ENCODE measurements around the gene SCRT2. TPM values are rescaled to one million over a fixed set of nuclear protein-coding genes. Genes with fewer than 3 reads are reported as not detected.
"Not testable (repeated sequence)": the region's sequence is repeated elsewhere in the genome, so short reads cannot be mapped to it uniquely, and the experiment has no call there.

SCRT2 gene
- polyA plus RNA-seq, 3 donors from 2014 or later: not detected

- Mint-ChIP-seq H3K9me3 (no peaks in the 10 kb centered on the region), H3K4me3 (peak overlapping the region in 1 of 5 donors; percentile 28), H3K27ac (peak overlapping the region in 1 of 6 donors; percentile 52), H3K27me3 (ENCODE audit: low read depth in 3 of 3) (peaks cover 2 to 4% (median 3%) of the 10 kb centered on the region in 3 donors), H3K36me3 (peaks cover 5 to 15% (median 13%) of the 10 kb centered on the region in 3 donors), H3K4me1 (peaks cover 37 to 54% of the 10 kb centered on the region in 2 donors)
- DNase-seq: no peak
Measured at GRCh38 chr20:650281-650680, 25.3 kb downstream of the SCRT2 start.

- Mint-ChIP-seq H3K4me3 (no peak overlapping the region), H3K36me3 (peaks cover 5 to 15% (median 13%) of the 10 kb centered on the region in 3 donors), H3K4me1 (peaks cover 33 to 46% of the 10 kb centered on the region in 2 donors), H3K27me3 (ENCODE audit: low read depth in 3 of 3) (peaks cover 0 to 9% (median 2%) of the 10 kb centered on the region in 3 donors), H3K9me3 (no peaks in the 10 kb centered on the region), H3K27ac (peak overlapping the region in 1 of 6 donors; percentile 34)
- no peak for DNase-seq
Measured at GRCh38 chr20:647479-648019, 28.1 kb downstream of the SCRT2 start.

- no peak for DNase-seq
- Mint-ChIP-seq H3K9me3 (no peaks in the 10 kb centered on the region), H3K27ac (peak overlapping the region in 1 of 6 donors; percentile 48), H3K27me3 (ENCODE audit: low read depth in 3 of 3) (peaks cover 0 to 8% (median 2%) of the 10 kb centered on the region in 3 donors), H3K4me1 (peaks cover 26 to 39% of the 10 kb centered on the region in 2 donors), H3K36me3 (peaks cover 5 to 15% (median 13%) of the 10 kb centered on the region in 3 donors), H3K4me3 (no peak overlapping the region)
Measured at GRCh38 chr20:646868-647233, 28.8 kb downstream of the SCRT2 start.

GRCh38 chr20:646107-646867 lies 29.3 kb downstream of the SCRT2 start:
- Mint-ChIP-seq H3K36me3 (peaks cover 5 to 15% (median 13%) of the 10 kb centered on the region in 3 donors), H3K4me3 (no peak overlapping the region), H3K9me3 (no peaks in the 10 kb centered on the region), H3K4me1 (peaks cover 22 to 34% of the 10 kb centered on the region in 2 donors), H3K27ac (no peak overlapping the region), H3K27me3 (ENCODE audit: low read depth in 3 of 3) (peaks cover 0 to 8% (median 2%) of the 10 kb centered on the region in 3 donors)
- DNase-seq: no peak

- DNase-seq: peak; percentile 61 to 68 (median 65)
- H3K4me1 Mint-ChIP-seq: peaks cover 24 to 26% of the 10 kb centered on the region in 2 donors
- H3K9me3 Mint-ChIP-seq: no peaks in the 10 kb centered on the region
- no peak overlapping the region for H3K4me3 Mint-ChIP-seq
- H3K36me3 Mint-ChIP-seq: peaks cover 5 to 15% (median 13%) of the 10 kb centered on the region in 3 donors
- H3K27ac Mint-ChIP-seq: no peak overlapping the region
- peaks cover 0 to 8% (median 2%) of the 10 kb centered on the region in 3 donors for H3K27me3 Mint-ChIP-seq (ENCODE audit: low read depth in 3 of 3)
Measured at GRCh38 chr20:645318-646106, 30.1 kb downstream of the SCRT2 start.

GRCh38 chr20:644692-645317 lies 30.8 kb downstream of the SCRT2 start:
- Mint-ChIP-seq H3K36me3 (peaks cover 5 to 15% (median 13%) of the 10 kb centered on the region in 3 donors), H3K27ac (no peak overlapping the region), H3K9me3 (no peaks in the 10 kb centered on the region), H3K4me1 (peaks cover 21 to 22% of the 10 kb centered on the region in 2 donors), H3K4me3 (no peak overlapping the region), H3K27me3 (ENCODE audit: low read depth in 3 of 3) (peaks cover 0 to 8% (median 2%) of the 10 kb centered on the region in 3 donors)
- no peak for DNase-seq

GRCh38 chr20:642398-643174 lies 33.0 kb downstream of the SCRT2 start:
- peak overlapping the region; percentile 52 to 77 (median 72) for H3K4me3 Mint-ChIP-seq
- peaks cover 17 to 21% of the 10 kb centered on the region in 2 donors for H3K4me1 Mint-ChIP-seq
- H3K27ac Mint-ChIP-seq: no peak overlapping the region
- no peak for DNase-seq
- peaks cover 0 to 8% (median 2%) of the 10 kb centered on the region in 3 donors for H3K27me3 Mint-ChIP-seq (ENCODE audit: low read depth in 3 of 3)
- H3K9me3 Mint-ChIP-seq: no peaks in the 10 kb centered on the region
- H3K36me3 Mint-ChIP-seq: peaks cover 0 to 1% (median 0%) of the 10 kb centered on the region in 3 donors

GRCh38 chr20:642013-642397 lies 33.6 kb downstream of the SCRT2 start:
- not testable (repeated sequence) for H3K27me3 Mint-ChIP-seq (ENCODE audit: low read depth in 3 of 3); H3K36me3 Mint-ChIP-seq; H3K27ac Mint-ChIP-seq; DNase-seq; H3K9me3 Mint-ChIP-seq; H3K4me3 Mint-ChIP-seq
- H3K4me1 Mint-ChIP-seq: peaks cover 17 to 21% of the 10 kb centered on the region in 2 donors

- peak overlapping the region; percentile 40 to 66 (median 56) for H3K4me3 Mint-ChIP-seq
- peaks cover 0 to 8% (median 2%) of the 10 kb centered on the region in 3 donors for H3K27me3 Mint-ChIP-seq (ENCODE audit: low read depth in 3 of 3)
- H3K36me3 Mint-ChIP-seq: no peaks in the 10 kb centered on the region
- H3K4me1 Mint-ChIP-seq: peaks cover 17 to 21% of the 10 kb centered on the region in 2 donors
- no peaks in the 10 kb centered on the region for H3K9me3 Mint-ChIP-seq
- no peak for DNase-seq
- peak overlapping the region in 3 of 6 donors; percentile 53 to 75 (median 73) for H3K27ac Mint-ChIP-seq
Measured at GRCh38 chr20:641516-641875, 34.1 kb downstream of the SCRT2 start.

GRCh38 chr20:640674-641515 lies 34.7 kb downstream of the SCRT2 start:
- no peaks in the 10 kb centered on the region for H3K9me3 Mint-ChIP-seq
- H3K27ac Mint-ChIP-seq: peak overlapping the region in 3 of 6 donors; percentile 53 to 76 (median 57)
- no peaks in the 10 kb centered on the region for H3K36me3 Mint-ChIP-seq
- H3K4me3 Mint-ChIP-seq: peak overlapping the region in 4 of 5 donors; percentile 6 to 64 (median 48)
- peaks cover 17 to 19% of the 10 kb centered on the region in 2 donors for H3K4me1 Mint-ChIP-seq
- peaks cover 2 to 8% (median 3%) of the 10 kb centered on the region in 3 donors for H3K27me3 Mint-ChIP-seq (ENCODE audit: low read depth in 3 of 3)
- DNase-seq: no peak

GRCh38 chr20:638579-638978 lies 37.0 kb downstream of the SCRT2 start:
- no peaks in the 10 kb centered on the region for H3K9me3 Mint-ChIP-seq
- DNase-seq: no peak
- H3K36me3 Mint-ChIP-seq: no peaks in the 10 kb centered on the region
- no peak overlapping the region for H3K27ac Mint-ChIP-seq
- H3K4me3 Mint-ChIP-seq: no peak overlapping the region
- H3K27me3 Mint-ChIP-seq (ENCODE audit: low read depth in 3 of 3): peaks cover 2 to 5% (median 5%) of the 10 kb centered on the region in 3 donors
- peaks cover 10 to 12% of the 10 kb centered on the region in 2 donors for H3K4me1 Mint-ChIP-seq

GRCh38 chr20:637559-637958 lies 38.0 kb downstream of the SCRT2 start:
- no peak for DNase-seq
- peaks cover under 1 to 6% of the 10 kb centered on the region in 2 donors for H3K4me1 Mint-ChIP-seq
- H3K9me3 Mint-ChIP-seq: no peaks in the 10 kb centered on the region
- no peak overlapping the region for H3K27ac Mint-ChIP-seq
- no peaks in the 10 kb centered on the region for H3K36me3 Mint-ChIP-seq
- H3K4me3 Mint-ChIP-seq: no peak overlapping the region
- H3K27me3 Mint-ChIP-seq (ENCODE audit: low read depth in 3 of 3): peaks cover 0 to 5% (median 3%) of the 10 kb centered on the region in 3 donors

All from immature natural killer cell (primary cell).